ENCODE data around the gene PTH2.
"Not testable (repeated sequence)": the region's sequence is repeated elsewhere in the genome, so short reads cannot be mapped to it uniquely, and the experiment has no call there.

PTH2 gene

GRCh38 chr19:49447485-49448431 is 24.5 kb upstream of the PTH2 start:
- DNase-seq (ENCODE audit: low read depth) = no peak

GRCh38 chr19:49445997-49446396 is 22.8 kb upstream of the PTH2 start:
- no peak for DNase-seq (ENCODE audit: low read depth)

GRCh38 chr19:49444100-49444700 is 21.0 kb upstream of the PTH2 start:
- not testable (repeated sequence) for DNase-seq (ENCODE audit: low read depth)

- peak; percentile 92 for DNase-seq (ENCODE audit: low read depth)
Observed at GRCh38 chr19:49443366-49444099, 20.3 kb upstream of the PTH2 start.

GRCh38 chr19:49442771-49443365 is 19.6 kb upstream of the PTH2 start:
- peak; percentile 88 for DNase-seq (ENCODE audit: low read depth)

- DNase-seq (ENCODE audit: low read depth) = no peak
Observed at GRCh38 chr19:49442354-49442753, 19.1 kb upstream of the PTH2 start.

GRCh38 chr19:49441960-49442350 is 18.7 kb upstream of the PTH2 start:
- DNase-seq (ENCODE audit: low read depth) = no peak

GRCh38 chr19:49441210-49441959 is 18.1 kb upstream of the PTH2 start, which contains the start of gene SLC17A7:
Gene SLC17A7, minus strand, starts transcription at chr19:49441527. Its CDS starts 148 bp downstream, at chr19:49441379.
- no peak for DNase-seq (ENCODE audit: low read depth)

- no peak for DNase-seq (ENCODE audit: low read depth)
Observed at GRCh38 chr19:49440439-49441209, 17.4 kb upstream of the PTH2 start.

GRCh38 chr19:49439836-49440235 is 16.6 kb upstream of the PTH2 start:
- DNase-seq (ENCODE audit: low read depth) = no peak

- no peak for DNase-seq (ENCODE audit: low read depth)
Observed at GRCh38 chr19:49438261-49438660, 15.0 kb upstream of the PTH2 start.

- DNase-seq (ENCODE audit: low read depth) = no peak
Observed at GRCh38 chr19:49437231-49437630, 14.0 kb upstream of the PTH2 start.

GRCh38 chr19:49436381-49437017 is 13.3 kb upstream of the PTH2 start:
- no peak for DNase-seq (ENCODE audit: low read depth)

- no peak for DNase-seq (ENCODE audit: low read depth)
Observed at GRCh38 chr19:49435670-49436069, 12.4 kb upstream of the PTH2 start.

- no peak for DNase-seq (ENCODE audit: low read depth)
Observed at GRCh38 chr19:49434907-49435583, 11.8 kb upstream of the PTH2 start.

GRCh38 chr19:49433240-49433901 is 10.1 kb upstream of the PTH2 start:
- DNase-seq (ENCODE audit: low read depth) = no peak

- no peak for DNase-seq (ENCODE audit: low read depth)
Observed at GRCh38 chr19:49432141-49433073, 9.2 kb upstream of the PTH2 start.

GRCh38 chr19:49431330-49431749 is 8.1 kb upstream of the PTH2 start:
- DNase-seq (ENCODE audit: low read depth) = no peak

All from fibroblast of gingiva (primary cell).